Glutamatergic neuron (in vitro differentiated cells): Measurements from ENCODE around the gene ST6GALNAC3. TPM values are rescaled to one million over a fixed set of nuclear protein-coding genes. Genes with fewer than 3 reads are reported as not detected.
"Not testable (repeated sequence)": the region's sequence is repeated elsewhere in the genome, so short reads cannot be mapped to it uniquely, and the experiment has no call there.

Experiments
- DNase-seq: peaks from one replicate; pipeline ENCODE4 v3.0.0; 2022
- H3K27ac Mint-ChIP-seq: one replicate; pipeline ENCODE4 v1.8.0; 2020; ENCODE audit warnings: mild to moderate bottlenecking, mixed read lengths, inconsistent platforms; ENCODE audit not compliant: unreplicated experiment
- H3K27me3 Mint-ChIP-seq: one replicate; pipeline ENCODE4 v1.8.0; 2020; ENCODE audit warnings: mild to moderate bottlenecking, moderate library complexity, mixed read lengths, inconsistent platforms; ENCODE audit not compliant: unreplicated experiment
- H3K36me3 Mint-ChIP-seq: one replicate; pipeline ENCODE4 v1.8.0; 2020; ENCODE audit warnings: mild to moderate bottlenecking, mixed read lengths, inconsistent platforms; ENCODE audit not compliant: unreplicated experiment
- H3K4me1 Mint-ChIP-seq: one replicate; pipeline ENCODE4 v1.8.0; 2020; ENCODE audit warnings: mild to moderate bottlenecking, low read depth, mixed read lengths, inconsistent platforms; ENCODE audit not compliant: unreplicated experiment
- H3K4me3 Mint-ChIP-seq: one replicate; pipeline ENCODE4 v1.8.0; 2020; ENCODE audit warnings: mild to moderate bottlenecking, mixed read lengths, inconsistent platforms; ENCODE audit not compliant: unreplicated experiment
- H3K9me3 Mint-ChIP-seq: one replicate; pipeline ENCODE4 v1.8.0; 2020; ENCODE audit warnings: mild to moderate bottlenecking, moderate library complexity, mixed read lengths, inconsistent platforms; ENCODE audit not compliant: unreplicated experiment
- total RNA-seq: library from RNA; stranded (reverse); fragmentation: NEBNext Ultra II Directional; extraction: Animal tissue kit (Norgen Biotek cat#: 25700); gene quantifications from one replicate; pipeline ENCODE4 v1.2.1, GENCODE V29; 2021; ENCODE audit not compliant: unreplicated experiment
- TF ChIP-seq, protein P1 (sequence below): fragments of 200-600 bp; sonication (generic); IDR thresholded peaks from one replicate; pipeline ENCODE4 v1.5.0; 2021; ENCODE audit not compliant: partially characterized antibody, unreplicated experiment

The ST6GALNAC3 gene
- total RNA-seq, 1 donor from 2014 or later: 6.5 TPM

DNA sequence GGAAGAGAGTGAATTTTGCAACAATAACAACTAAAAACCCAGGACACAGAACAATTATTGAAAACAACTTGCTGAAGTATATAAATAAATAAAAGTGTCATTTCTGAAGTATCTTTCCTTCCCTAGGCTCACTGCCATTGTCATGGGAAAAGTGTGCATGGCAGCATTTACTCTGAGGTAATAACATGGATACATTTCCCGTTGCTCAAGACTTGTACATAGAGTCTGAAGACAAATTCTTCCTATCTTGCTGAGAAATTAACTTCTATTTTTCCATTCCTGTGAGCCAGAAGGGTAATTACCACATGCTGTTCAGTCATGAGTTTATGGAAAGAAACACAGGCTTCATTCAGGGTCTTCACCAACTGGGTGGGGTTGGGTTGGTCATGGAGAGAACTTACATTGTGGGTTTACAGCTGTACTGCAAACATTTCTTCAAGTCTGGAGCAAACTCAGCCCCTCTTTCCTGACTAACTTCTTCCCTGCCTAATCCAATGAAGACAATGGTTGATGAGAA lies 32.2 kb downstream of the ST6GALNAC3 start:
- H3K4me3 Mint-ChIP-seq: no peak overlapping the region
- TF ChIP-seq, protein P1, sequence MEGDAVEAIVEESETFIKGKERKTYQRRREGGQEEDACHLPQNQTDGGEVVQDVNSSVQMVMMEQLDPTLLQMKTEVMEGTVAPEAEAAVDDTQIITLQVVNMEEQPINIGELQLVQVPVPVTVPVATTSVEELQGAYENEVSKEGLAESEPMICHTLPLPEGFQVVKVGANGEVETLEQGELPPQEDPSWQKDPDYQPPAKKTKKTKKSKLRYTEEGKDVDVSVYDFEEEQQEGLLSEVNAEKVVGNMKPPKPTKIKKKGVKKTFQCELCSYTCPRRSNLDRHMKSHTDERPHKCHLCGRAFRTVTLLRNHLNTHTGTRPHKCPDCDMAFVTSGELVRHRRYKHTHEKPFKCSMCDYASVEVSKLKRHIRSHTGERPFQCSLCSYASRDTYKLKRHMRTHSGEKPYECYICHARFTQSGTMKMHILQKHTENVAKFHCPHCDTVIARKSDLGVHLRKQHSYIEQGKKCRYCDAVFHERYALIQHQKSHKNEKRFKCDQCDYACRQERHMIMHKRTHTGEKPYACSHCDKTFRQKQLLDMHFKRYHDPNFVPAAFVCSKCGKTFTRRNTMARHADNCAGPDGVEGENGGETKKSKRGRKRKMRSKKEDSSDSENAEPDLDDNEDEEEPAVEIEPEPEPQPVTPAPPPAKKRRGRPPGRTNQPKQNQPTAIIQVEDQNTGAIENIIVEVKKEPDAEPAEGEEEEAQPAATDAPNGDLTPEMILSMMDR: no peak
- no peak for DNase-seq
- peaks cover 2% of the 10 kb centered on the region for H3K27me3 Mint-ChIP-seq
- H3K4me1 Mint-ChIP-seq: no peaks in the 10 kb centered on the region
- no peaks in the 10 kb centered on the region for H3K36me3 Mint-ChIP-seq
- H3K27ac Mint-ChIP-seq: no peak overlapping the region
- peaks cover 2% of the 10 kb centered on the region for H3K9me3 Mint-ChIP-seq

DNA sequence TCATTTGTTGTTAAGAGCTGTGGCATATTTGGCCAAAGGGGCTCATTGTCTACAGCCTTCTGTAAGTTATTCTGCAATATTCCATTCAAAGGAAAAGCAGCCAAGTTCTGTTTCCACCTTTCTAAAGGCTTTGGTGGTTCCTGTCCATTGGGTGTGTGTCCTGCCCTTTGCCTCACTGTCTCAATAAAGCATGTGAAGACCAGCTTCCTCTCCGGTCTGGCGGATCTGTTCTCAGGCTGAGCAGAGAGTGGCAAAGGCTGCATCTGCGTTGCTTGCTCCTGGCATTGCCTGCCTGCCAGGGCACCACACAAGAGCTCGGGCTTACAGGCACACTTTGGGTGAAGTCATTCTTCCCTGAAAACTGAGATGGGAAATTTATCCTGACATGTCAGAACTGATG lies 34.9 kb downstream of the ST6GALNAC3 start:
- no peaks in the 10 kb centered on the region for H3K36me3 Mint-ChIP-seq
- no peak overlapping the region for H3K4me3 Mint-ChIP-seq
- no peak for DNase-seq
- H3K4me1 Mint-ChIP-seq: no peaks in the 10 kb centered on the region
- H3K9me3 Mint-ChIP-seq: peaks cover 2% of the 10 kb centered on the region
- peaks cover 2% of the 10 kb centered on the region for H3K27me3 Mint-ChIP-seq
- TF ChIP-seq, protein P1: no peak
- no peak overlapping the region for H3K27ac Mint-ChIP-seq

DNA sequence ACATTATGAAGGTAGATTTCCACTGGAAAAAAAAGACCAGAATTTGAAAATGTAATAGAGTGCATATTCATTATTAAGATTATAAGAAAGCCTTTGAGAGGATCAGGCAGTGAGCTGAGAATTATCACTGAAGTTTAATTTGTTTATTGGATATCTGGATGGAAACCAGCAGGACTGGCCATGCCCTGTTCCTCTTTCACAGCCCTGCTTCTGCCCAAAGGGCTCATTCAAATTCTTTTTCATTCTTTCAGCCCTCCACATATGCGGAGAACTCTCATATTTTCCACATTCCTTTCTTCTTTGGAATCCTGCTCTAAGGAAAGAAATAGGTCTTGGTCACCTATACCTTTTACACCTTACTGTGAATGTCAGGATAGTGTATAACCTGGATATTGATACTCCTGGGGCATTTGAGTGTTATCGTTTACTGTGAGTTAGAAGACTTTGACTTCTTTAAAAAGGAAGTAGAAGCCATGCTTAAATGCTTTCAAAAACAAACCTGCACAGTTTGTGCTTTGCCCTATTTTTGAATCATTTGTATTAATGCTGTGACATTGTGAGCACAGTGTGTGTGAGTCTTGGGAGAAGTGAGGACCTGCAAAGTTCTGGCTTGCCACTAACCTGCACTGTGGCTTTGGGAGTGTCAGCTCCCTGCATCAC lies 35.5 kb downstream of the ST6GALNAC3 start:
- H3K4me3 Mint-ChIP-seq: no peak overlapping the region
- no peaks in the 10 kb centered on the region for H3K36me3 Mint-ChIP-seq
- peaks cover 2% of the 10 kb centered on the region for H3K9me3 Mint-ChIP-seq

DNA sequence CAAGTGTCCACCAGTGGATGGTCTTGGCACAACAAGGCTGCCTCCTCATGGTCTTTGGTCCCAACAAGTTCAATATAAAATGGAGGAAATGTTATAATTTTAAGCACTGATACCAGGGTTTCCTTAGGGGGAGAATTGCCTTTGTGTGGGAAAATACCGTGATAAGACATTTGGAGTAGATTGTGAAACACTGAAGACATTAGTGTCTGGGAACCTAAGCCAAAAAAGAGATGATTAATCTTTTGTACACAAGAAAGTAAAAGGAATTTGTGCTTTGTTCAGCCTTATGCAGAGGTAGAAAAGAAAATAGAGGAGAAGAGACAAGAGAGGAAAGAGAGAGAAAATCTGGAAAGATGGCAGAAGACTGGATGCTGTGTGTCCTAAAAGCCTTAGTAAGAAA lies 36.1 kb downstream of the ST6GALNAC3 start:
- Mint-ChIP-seq H3K9me3 (peaks cover 2% of the 10 kb centered on the region), H3K27ac (no peak overlapping the region), H3K4me1 (no peaks in the 10 kb centered on the region), H3K27me3 (no peaks in the 10 kb centered on the region), H3K36me3 (no peaks in the 10 kb centered on the region), H3K4me3 (no peak overlapping the region)
- TF ChIP-seq, protein P1: no peak
- no peak for DNase-seq

More for the DNA sequence above, 35.5 kb downstream of the ST6GALNAC3 start:
- TF ChIP-seq, protein P1: no peak
- Mint-ChIP-seq H3K4me1 (no peaks in the 10 kb centered on the region), H3K27ac (no peak overlapping the region), H3K27me3 (no peaks in the 10 kb centered on the region)
- no peak for DNase-seq

DNA sequence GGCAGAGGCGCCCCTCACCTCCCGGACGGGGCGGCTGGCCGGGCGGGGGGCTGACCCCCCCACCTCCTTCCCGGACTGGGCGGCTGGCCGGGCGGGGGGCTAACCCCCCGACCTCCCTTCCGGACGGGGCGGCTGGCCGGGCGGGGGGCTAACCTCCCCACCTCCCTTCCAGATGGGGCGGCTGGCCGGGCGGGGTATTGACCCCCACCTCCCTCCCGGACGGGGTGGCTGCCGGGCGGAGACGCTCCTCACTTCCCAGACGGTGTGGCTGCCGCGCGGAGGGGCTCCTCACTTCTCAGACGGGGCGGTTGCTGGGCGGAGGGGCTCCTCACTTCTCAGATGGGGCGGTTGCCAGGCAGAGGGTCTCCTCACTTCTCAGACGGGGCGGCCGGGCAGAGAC lies 37.8 kb downstream of the ST6GALNAC3 start:
- not testable (repeated sequence) for H3K9me3 Mint-ChIP-seq, DNase-seq, H3K27me3 Mint-ChIP-seq, H3K4me1 Mint-ChIP-seq, H3K4me3 Mint-ChIP-seq, H3K36me3 Mint-ChIP-seq, H3K27ac Mint-ChIP-seq
